GM12801 (cell line): ENCODE measurements around the gene SYCP2.

Experiments used
- CTCF ChIP-seq: IDR thresholded peaks from one replicate; pipeline ENCODE4 v1.5.1; 2011; ENCODE audit warnings: control low read depth; ENCODE audit not compliant: insufficient read length; ENCODE audit errors: extremely low read depth

Gene SYCP2

DNA sequence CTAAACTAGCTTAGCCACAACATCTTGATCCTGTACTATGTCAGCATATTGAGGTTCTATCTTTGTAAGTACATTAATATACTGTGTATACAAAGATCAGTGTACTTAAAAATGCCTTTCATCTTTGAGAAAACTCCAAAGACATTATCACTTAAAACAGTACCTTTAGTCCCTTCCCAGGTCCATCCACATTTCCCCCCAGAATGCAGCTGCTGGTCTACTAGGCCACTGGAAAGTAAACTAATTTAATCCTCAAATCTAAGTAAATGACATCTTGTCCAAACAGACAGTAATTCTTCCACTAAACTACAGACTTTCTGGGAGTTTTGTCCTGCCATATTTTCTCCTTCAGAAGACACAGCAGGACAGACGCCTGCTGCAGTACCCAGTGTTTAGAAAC is 68.7 kb downstream of the SYCP2 start:
- no peak for TF ChIP-seq CTCF

- TF ChIP-seq CTCF = no peak
Measured at GRCh38 chr20:59863058-59863457, 70.4 kb downstream of the SYCP2 start.

- no peak for TF ChIP-seq CTCF
Measured at GRCh38 chr20:59861401-59861800, 72.0 kb downstream of the SYCP2 start.

DNA sequence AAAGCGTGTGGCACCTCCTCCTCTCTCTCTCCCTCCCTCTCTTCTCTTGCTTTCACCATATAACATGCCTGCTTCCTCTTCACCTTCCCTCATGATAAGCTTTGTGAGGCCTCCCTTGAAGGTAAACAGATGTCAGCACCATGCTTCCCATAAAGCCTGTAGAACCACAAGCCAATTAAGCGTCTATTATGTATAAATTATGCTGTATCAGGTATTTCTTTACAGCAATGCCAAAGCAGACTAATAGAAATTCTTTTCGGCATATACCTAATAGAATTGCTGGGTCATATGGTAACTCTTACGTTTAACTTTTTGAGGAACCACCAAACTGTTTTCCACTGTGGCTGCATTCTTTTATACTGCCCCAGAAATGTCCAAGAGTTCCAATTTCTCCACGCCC is 75.0 kb downstream of the SYCP2 start:
- no peak for TF ChIP-seq CTCF

- TF ChIP-seq CTCF = no peak
Measured at GRCh38 chr20:59857966-59858365, 75.5 kb downstream of the SYCP2 start.

DNA sequence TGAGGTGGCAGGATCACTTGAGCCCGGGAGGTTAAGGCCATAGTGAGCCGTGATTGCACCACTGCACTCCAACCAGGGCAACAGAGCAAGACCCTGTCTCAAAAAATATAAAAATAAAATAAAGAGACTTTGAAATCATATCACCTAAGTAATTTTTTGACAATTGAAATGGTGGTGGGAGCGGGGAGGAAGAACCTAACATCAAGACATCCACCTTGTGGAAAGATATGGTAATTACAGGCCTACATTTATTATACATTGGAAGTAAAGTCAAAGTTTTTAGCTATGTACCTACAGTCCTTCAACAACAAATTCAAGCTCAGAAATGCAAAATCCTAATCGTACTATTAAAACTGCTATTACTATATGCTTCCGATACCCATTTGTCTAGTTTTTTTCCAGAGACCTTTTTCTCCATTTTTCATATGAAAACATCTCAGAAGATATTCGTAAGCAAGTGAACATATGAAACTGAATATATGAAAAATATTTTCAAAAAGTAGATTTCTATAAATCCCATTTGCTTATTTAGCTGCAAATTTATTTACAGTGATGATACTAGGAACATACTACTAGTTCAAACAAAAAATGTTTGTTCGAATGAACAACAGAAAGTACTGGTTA is 83.3 kb downstream of the SYCP2 start:
- TF ChIP-seq CTCF = no peak

GRCh38 chr20:59848182-59848581 is 85.3 kb downstream of the SYCP2 start:
- TF ChIP-seq CTCF = no peak
